Osteocyte (in vitro differentiated cells): ENCODE measurements around the gene EPN2. TPM values are rescaled to one million over a fixed set of nuclear protein-coding genes. Genes with fewer than 3 reads are reported as not detected.

Experiments used
- DNase-seq: peaks from one replicate; pipeline ENCODE4 v3.0.0; 2021; ENCODE audit warnings: mixed read lengths; ENCODE audit not compliant: unreplicated experiment; ENCODE audit errors: extremely low spot score
- H3K27ac Mint-ChIP-seq: one replicate; pipeline ENCODE4 v1.8.0; 2021; ENCODE audit warnings: mild to moderate bottlenecking, mixed read lengths; ENCODE audit not compliant: unreplicated experiment
- H3K27me3 Mint-ChIP-seq: one replicate; pipeline ENCODE4 v1.8.0; 2021; ENCODE audit warnings: mixed read lengths; ENCODE audit not compliant: unreplicated experiment
- H3K36me3 Mint-ChIP-seq: one replicate; pipeline ENCODE4 v1.8.0; 2021; ENCODE audit warnings: mixed read lengths; ENCODE audit not compliant: unreplicated experiment
- H3K4me1 Mint-ChIP-seq: one replicate; pipeline ENCODE4 v1.8.0; 2021; ENCODE audit warnings: mixed read lengths; ENCODE audit not compliant: unreplicated experiment
- H3K4me3 Mint-ChIP-seq: one replicate; pipeline ENCODE4 v1.8.0; 2021; ENCODE audit warnings: mild to moderate bottlenecking, moderate library complexity, mixed read lengths; ENCODE audit not compliant: unreplicated experiment
- H3K9me3 Mint-ChIP-seq: one replicate; pipeline ENCODE4 v1.8.0; 2021; ENCODE audit warnings: mixed read lengths; ENCODE audit not compliant: unreplicated experiment
- total RNA-seq: library from RNA; stranded (reverse); gene quantifications from 2 replicates; pipeline ENCODE4 v1.2.1, GENCODE V29; 2021
- TF ChIP-seq, protein P1 (sequence below): fragments of 200-600 bp; sonication (generic); IDR thresholded peaks from 2 replicates; pipeline ENCODE4 v1.5.0; 2021; ENCODE audit warnings: antibody characterized with exemption, mild to moderate bottlenecking, moderate library complexity

The EPN2 gene
- total RNA-seq, 1 donor from 2014 or later, result 54.7 TPM

DNA sequence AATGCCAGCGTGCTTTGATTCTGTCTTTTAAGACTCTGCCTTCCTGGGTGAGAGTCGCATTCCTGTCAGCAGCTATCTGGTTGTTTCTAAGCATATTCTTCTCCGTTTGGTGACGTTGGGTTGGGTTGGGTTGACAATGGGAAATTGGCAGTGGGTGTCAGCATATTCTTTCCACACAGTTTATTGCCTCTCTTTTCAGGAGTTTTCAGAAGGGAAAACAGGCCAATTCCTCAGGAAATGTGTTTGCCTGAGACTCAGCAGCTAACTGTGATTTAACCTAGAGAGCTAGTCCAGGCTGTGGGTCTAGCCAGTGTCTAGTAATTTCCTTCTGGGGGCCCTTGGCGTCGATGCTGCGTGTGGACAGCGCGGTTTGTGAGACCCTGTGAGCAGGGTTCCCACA is 21.2 kb downstream of the EPN2 start:
- no peaks in the 10 kb centered on the region for H3K27me3 Mint-ChIP-seq
- peaks cover 33% of the 10 kb centered on the region for H3K4me1 Mint-ChIP-seq
- H3K27ac Mint-ChIP-seq, result no peak overlapping the region
- H3K36me3 Mint-ChIP-seq, result no peaks in the 10 kb centered on the region
- H3K9me3 Mint-ChIP-seq, result no peaks in the 10 kb centered on the region
- no peak overlapping the region for H3K4me3 Mint-ChIP-seq
- DNase-seq, result no peak
- TF ChIP-seq, protein P1, sequence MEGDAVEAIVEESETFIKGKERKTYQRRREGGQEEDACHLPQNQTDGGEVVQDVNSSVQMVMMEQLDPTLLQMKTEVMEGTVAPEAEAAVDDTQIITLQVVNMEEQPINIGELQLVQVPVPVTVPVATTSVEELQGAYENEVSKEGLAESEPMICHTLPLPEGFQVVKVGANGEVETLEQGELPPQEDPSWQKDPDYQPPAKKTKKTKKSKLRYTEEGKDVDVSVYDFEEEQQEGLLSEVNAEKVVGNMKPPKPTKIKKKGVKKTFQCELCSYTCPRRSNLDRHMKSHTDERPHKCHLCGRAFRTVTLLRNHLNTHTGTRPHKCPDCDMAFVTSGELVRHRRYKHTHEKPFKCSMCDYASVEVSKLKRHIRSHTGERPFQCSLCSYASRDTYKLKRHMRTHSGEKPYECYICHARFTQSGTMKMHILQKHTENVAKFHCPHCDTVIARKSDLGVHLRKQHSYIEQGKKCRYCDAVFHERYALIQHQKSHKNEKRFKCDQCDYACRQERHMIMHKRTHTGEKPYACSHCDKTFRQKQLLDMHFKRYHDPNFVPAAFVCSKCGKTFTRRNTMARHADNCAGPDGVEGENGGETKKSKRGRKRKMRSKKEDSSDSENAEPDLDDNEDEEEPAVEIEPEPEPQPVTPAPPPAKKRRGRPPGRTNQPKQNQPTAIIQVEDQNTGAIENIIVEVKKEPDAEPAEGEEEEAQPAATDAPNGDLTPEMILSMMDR, result no peak

DNA sequence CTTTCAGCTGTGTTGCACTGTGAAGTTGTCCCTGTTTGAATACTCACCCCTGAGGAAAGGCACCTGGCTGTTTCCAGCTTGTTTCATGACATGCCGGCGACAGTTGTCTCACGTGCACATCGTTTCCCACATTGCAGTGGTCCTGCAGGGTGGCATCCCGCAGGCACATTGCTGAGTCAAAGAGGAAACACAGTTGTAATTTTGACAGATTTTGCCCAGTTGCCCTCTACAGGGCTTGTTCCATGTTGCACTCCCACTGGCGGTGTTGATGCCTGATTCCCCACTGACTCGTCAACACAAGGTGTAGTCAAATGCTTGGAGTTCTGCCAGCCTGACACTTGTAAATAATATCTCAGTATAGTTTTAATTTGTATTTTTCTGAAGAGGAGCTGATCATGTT is 23.8 kb downstream of the EPN2 start:
- Mint-ChIP-seq H3K9me3 (no peaks in the 10 kb centered on the region), H3K4me3 (no peak overlapping the region), H3K4me1 (peaks cover 59% of the 10 kb centered on the region), H3K36me3 (no peaks in the 10 kb centered on the region), H3K27me3 (no peaks in the 10 kb centered on the region), H3K27ac (peak overlapping the region; percentile 33)
- TF ChIP-seq, protein P1, result peak; percentile 40
- DNase-seq, result no peak

GRCh38 chr17:19261426-19261825 is 24.3 kb downstream of the EPN2 start:
- Mint-ChIP-seq H3K4me1 (peaks cover 61% of the 10 kb centered on the region), H3K4me3 (no peak overlapping the region)
- DNase-seq, result no peak

DNA sequence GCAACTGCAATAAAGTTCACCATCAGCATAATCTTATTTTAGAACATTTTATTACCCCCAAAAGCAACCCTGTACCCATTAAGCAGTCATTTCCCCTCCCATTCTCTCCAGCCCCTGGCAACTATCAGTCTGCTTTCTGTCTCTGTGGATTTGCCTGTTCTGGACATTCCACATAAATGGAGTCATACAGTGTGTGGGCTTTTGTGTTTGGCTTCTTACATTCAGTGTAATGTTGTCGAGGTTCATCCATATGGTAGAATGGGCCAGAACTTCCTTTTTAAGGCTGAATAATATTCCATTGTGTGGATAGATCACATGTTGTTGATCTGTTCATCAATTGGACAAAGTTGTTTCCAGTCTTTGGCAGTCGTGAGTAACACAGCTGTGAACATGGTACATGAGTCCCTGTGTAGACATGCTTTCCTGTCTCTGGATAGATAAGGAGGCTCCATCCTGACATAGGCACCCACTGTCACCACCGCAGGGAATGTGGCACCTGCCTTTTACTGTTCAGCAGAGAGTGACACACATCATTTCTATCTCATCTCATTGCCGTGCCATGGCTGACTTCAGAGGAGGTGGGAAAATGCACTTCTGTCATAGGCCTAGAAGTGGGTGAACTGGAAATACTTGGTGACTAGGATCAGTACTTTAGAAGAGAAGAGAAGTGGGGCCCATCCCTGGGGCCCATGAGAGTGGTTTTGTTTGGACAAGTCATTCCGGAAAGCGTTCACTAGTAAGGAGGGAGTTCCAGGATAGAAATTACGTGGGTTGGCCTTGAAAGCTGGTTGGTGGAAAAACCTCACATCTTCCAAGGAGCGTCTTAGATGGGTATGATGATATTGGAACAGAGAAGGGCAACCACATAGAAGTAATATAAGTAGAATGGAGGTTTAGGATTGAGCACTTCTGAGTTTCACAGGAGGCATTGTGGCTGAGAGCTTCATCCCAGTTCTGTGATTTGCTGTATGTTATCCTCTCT is 25.8 kb downstream of the EPN2 start:
- Mint-ChIP-seq H3K9me3 (no peaks in the 10 kb centered on the region), H3K27ac (peak overlapping the region; percentile 75), H3K36me3 (no peaks in the 10 kb centered on the region), H3K27me3 (no peaks in the 10 kb centered on the region), H3K4me3 (no peak overlapping the region), H3K4me1 (peaks cover 60% of the 10 kb centered on the region)
- DNase-seq, result no peak
- TF ChIP-seq, protein P1, result no peak

More at GRCh38 chr17:19261426-19261825, 24.3 kb downstream of the EPN2 start:
- Mint-ChIP-seq H3K9me3 (no peaks in the 10 kb centered on the region), H3K27me3 (no peaks in the 10 kb centered on the region), H3K36me3 (no peaks in the 10 kb centered on the region), H3K27ac (peak overlapping the region; percentile 33)
- TF ChIP-seq, protein P1, result no peak

DNA sequence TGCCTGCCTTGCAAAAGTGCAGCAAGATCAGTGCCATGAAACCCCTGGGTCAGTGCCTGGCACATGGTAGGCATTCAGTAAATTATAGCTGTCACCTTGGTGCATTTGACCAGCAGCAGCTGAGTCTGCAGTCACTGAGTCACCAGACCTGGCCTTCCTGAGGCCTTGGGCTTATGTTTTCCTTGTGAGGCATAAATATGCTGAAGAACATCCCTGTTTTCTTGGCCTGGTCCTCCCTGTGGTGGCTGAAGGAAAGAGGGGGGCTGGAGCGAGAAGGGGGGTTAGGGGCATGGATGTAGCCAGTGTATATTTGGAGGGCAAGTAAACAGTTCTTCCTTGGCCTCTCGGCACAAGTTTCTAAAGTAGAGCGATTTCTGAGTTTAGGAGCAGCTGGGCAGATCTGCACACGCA is 26.5 kb downstream of the EPN2 start:
- H3K27ac Mint-ChIP-seq, result peak overlapping the region; percentile 75
- H3K4me1 Mint-ChIP-seq, result peaks cover 66% of the 10 kb centered on the region
- H3K27me3 Mint-ChIP-seq, result no peaks in the 10 kb centered on the region
- no peaks in the 10 kb centered on the region for H3K36me3 Mint-ChIP-seq
- DNase-seq, result no peak
- H3K9me3 Mint-ChIP-seq, result no peaks in the 10 kb centered on the region
- no peak overlapping the region for H3K4me3 Mint-ChIP-seq
- TF ChIP-seq, protein P1, result no peak
